Gastroesophageal sphincter (tissue), 3 donors: ENCODE measurements around the gene INSIG1.

Experiments used
- EP300 ChIP-seq: sonication (generic); formaldehyde crosslinking; IDR thresholded peaks from one replicate; pipeline ENCODE4 v1.6.1; 2017; ENCODE audit warnings: antibody characterized with exemption, mild to moderate bottlenecking
- POLR2A ChIP-seq, 2 donors: fragments of 450-650 bp; IDR thresholded peaks; one replicate each; pipeline ENCODE4 v1.6.1; 2017; ENCODE audit warnings: antibody characterized with exemption in 2 of 2, mild to moderate bottlenecking in 2 of 2, moderate library complexity in 1 of 2
- POLR2AphosphoS5 ChIP-seq: sonication (generic); formaldehyde crosslinking; IDR thresholded peaks from one replicate; pipeline ENCODE4 v1.6.1; 2017; ENCODE audit warnings: antibody characterized with exemption
- TF ChIP-seq, protein P1 (sequence below), 4 experiments: fragments of 200-600 bp in 2 of 4; fragments of 450-650 bp in 2 of 4; sonication (generic) in 1 of 4; IDR thresholded peaks; one replicate each; pipeline ENCODE4 v1.5.1; 2017 to 2019; ENCODE audit warnings: antibody characterized with exemption in 4 of 4, mild to moderate bottlenecking in 2 of 4, moderate library complexity in 2 of 4

DNA sequence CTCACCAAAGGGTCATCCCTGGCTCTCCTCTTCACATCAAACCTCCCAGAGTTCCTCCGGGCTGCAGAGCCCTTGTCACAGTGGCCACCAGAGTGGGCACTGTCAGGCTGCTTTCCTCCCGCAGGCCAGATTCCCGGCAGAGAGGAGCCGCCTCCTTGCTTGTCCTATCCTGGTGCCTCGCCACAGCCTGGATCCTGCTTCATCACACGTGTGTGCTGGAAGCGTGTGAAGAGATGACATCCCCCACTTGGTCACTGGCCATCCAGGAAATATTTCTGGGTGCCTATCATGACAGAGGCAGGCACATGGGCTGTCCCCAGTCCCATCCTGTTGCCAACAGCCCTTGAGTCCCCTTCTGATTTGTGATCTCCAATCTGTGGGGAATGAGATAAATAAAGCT lies 15.0 kb downstream of the INSIG1 start:
- TF ChIP-seq POLR2A (IDR thresholded peaks at IDR 0.05) (no peak), POLR2AphosphoS5 (no peak), EP300 (no peak)
- TF ChIP-seq, protein P1, sequence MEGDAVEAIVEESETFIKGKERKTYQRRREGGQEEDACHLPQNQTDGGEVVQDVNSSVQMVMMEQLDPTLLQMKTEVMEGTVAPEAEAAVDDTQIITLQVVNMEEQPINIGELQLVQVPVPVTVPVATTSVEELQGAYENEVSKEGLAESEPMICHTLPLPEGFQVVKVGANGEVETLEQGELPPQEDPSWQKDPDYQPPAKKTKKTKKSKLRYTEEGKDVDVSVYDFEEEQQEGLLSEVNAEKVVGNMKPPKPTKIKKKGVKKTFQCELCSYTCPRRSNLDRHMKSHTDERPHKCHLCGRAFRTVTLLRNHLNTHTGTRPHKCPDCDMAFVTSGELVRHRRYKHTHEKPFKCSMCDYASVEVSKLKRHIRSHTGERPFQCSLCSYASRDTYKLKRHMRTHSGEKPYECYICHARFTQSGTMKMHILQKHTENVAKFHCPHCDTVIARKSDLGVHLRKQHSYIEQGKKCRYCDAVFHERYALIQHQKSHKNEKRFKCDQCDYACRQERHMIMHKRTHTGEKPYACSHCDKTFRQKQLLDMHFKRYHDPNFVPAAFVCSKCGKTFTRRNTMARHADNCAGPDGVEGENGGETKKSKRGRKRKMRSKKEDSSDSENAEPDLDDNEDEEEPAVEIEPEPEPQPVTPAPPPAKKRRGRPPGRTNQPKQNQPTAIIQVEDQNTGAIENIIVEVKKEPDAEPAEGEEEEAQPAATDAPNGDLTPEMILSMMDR (IDR thresholded peaks at IDR 0.05), result no peak
